ENCODE measurements around the gene AP3M1.

- TF ChIP-seq POLR2AphosphoS5 (IDR thresholded peaks at IDR 0.05; ENCODE audit: low read depth, low read length): no peak
- TF ChIP-seq, protein P1, sequence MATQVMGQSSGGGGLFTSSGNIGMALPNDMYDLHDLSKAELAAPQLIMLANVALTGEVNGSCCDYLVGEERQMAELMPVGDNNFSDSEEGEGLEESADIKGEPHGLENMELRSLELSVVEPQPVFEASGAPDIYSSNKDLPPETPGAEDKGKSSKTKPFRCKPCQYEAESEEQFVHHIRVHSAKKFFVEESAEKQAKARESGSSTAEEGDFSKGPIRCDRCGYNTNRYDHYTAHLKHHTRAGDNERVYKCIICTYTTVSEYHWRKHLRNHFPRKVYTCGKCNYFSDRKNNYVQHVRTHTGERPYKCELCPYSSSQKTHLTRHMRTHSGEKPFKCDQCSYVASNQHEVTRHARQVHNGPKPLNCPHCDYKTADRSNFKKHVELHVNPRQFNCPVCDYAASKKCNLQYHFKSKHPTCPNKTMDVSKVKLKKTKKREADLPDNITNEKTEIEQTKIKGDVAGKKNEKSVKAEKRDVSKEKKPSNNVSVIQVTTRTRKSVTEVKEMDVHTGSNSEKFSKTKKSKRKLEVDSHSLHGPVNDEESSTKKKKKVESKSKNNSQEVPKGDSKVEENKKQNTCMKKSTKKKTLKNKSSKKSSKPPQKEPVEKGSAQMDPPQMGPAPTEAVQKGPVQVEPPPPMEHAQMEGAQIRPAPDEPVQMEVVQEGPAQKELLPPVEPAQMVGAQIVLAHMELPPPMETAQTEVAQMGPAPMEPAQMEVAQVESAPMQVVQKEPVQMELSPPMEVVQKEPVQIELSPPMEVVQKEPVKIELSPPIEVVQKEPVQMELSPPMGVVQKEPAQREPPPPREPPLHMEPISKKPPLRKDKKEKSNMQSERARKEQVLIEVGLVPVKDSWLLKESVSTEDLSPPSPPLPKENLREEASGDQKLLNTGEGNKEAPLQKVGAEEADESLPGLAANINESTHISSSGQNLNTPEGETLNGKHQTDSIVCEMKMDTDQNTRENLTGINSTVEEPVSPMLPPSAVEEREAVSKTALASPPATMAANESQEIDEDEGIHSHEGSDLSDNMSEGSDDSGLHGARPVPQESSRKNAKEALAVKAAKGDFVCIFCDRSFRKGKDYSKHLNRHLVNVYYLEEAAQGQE (IDR thresholded peaks at IDR 0.05; ENCODE audit: insufficient read depth in 1 of 2, low read depth in 2 of 2, low read length in 2 of 2): no peak
- TF ChIP-seq TAF1 (IDR thresholded peaks at IDR 0.05; ENCODE audit: borderline replicate concordance, insufficient read depth, low read length): no peak
- TF ChIP-seq FOXP2 (optimal IDR thresholded peaks at IDR 0.05; ENCODE audit: borderline replicate concordance, extremely low read depth, extremely low read length, insufficient read depth): no peak
Measured at GRCh38 chr10:74076961-74077360, 73.7 kb downstream of the AP3M1 start.

Measured in PFSK-1 (cell line).